Measurements from ENCODE around the gene RPS6KA4.

Gene RPS6KA4

DNA sequence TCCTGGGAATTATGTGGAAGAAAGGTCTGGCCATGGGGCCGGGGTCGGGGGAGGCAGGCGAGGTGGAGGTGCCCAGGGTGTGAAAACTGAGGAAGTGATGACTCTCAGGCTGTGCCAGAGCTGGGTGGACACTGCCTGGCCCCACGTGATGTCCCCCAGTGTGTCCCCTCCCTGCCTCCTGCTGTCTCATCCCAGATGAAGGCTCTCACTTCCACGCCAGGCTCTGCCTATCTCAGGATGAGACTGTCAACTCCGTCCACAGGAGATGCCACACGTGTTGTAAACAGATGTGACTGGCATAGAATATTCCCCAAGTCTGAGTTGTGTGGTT lies 51.4 kb downstream of the RPS6KA4 start:
- Histone ChIP-seq H3K27ac (ENCODE audit: low read length) (no peak overlapping the region), H3K9ac (ENCODE audit: low read depth, low read length) (no peak overlapping the region), H3K4me1 (ENCODE audit: insufficient read depth, low read length) (no peaks in the 10 kb centered on the region), H3K9me3 (ENCODE audit: insufficient read depth, low read length, severe bottlenecking) (peaks cover 2% of the 10 kb centered on the region), H3K4me2 (ENCODE audit: insufficient read depth, low read length) (no peak overlapping the region), H3K36me3 (ENCODE audit: insufficient read depth, low read length) (no peaks in the 10 kb centered on the region), H3K79me2 (ENCODE audit: insufficient read depth, low read length) (no peaks in the 10 kb centered on the region), H3K4me3 (ENCODE audit: low read depth in 1 of 2, low read length in 2 of 2) (no peak overlapping the region), H2AFZ (ENCODE audit: low read depth, low read length) (no peak overlapping the region), H4K20me1 (ENCODE audit: insufficient read depth, low read length) (no peaks in the 10 kb centered on the region), H3K27me3 (ENCODE audit: insufficient read depth, low read length, poor library complexity) (no peaks in the 10 kb centered on the region)
- ATAC-seq (ENCODE audit: insufficient read depth, low read depth) (no peak), DNase-seq (no peak)
- no peak for TF ChIP-seq EZH2 (IDR thresholded peaks at IDR 0.05; ENCODE audit: borderline replicate concordance, low read depth, low read length, severe bottlenecking)
- TF ChIP-seq, protein P1, sequence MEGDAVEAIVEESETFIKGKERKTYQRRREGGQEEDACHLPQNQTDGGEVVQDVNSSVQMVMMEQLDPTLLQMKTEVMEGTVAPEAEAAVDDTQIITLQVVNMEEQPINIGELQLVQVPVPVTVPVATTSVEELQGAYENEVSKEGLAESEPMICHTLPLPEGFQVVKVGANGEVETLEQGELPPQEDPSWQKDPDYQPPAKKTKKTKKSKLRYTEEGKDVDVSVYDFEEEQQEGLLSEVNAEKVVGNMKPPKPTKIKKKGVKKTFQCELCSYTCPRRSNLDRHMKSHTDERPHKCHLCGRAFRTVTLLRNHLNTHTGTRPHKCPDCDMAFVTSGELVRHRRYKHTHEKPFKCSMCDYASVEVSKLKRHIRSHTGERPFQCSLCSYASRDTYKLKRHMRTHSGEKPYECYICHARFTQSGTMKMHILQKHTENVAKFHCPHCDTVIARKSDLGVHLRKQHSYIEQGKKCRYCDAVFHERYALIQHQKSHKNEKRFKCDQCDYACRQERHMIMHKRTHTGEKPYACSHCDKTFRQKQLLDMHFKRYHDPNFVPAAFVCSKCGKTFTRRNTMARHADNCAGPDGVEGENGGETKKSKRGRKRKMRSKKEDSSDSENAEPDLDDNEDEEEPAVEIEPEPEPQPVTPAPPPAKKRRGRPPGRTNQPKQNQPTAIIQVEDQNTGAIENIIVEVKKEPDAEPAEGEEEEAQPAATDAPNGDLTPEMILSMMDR (IDR thresholded peaks at IDR 0.05; ENCODE audit: borderline replicate concordance, extremely low read depth, low read length, poor library complexity, severe bottlenecking), result no peak

DNA sequence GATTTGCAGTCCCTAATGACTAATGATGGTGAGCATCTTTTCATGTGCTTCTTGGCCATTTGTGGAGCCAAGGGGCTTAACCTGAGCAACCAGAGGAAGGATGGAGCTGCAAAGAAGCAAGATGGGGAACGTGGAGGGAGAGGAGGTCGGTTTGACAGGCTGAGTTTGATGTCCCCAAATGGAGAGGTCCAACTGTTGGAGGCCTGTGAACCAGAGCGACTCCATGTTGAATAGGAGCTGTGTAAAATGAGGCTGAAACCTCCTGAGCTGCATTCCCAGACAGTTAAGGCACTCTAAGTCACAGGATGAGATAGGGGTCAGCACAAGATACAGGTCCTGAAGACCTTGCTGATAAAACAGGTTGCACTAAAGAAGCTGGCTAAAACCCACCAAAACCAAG lies 54.5 kb downstream of the RPS6KA4 start:
- Histone ChIP-seq H3K4me3 (ENCODE audit: low read depth in 1 of 2, low read length in 2 of 2) (no peak overlapping the region), H3K4me1 (ENCODE audit: insufficient read depth, low read length) (no peaks in the 10 kb centered on the region), H3K4me2 (ENCODE audit: insufficient read depth, low read length) (no peak overlapping the region), H2AFZ (ENCODE audit: low read depth, low read length) (no peak overlapping the region), H3K27me3 (ENCODE audit: insufficient read depth, low read length, poor library complexity) (no peaks in the 10 kb centered on the region), H3K27ac (ENCODE audit: low read length) (no peak overlapping the region), H3K9ac (ENCODE audit: low read depth, low read length) (no peak overlapping the region), H3K9me3 (ENCODE audit: insufficient read depth, low read length, severe bottlenecking) (peaks cover 11% of the 10 kb centered on the region), H4K20me1 (ENCODE audit: insufficient read depth, low read length) (no peaks in the 10 kb centered on the region), H3K36me3 (ENCODE audit: insufficient read depth, low read length) (no peaks in the 10 kb centered on the region), H3K79me2 (ENCODE audit: insufficient read depth, low read length) (no peaks in the 10 kb centered on the region)
- DNase-seq (no peak), ATAC-seq (ENCODE audit: insufficient read depth, low read depth) (no peak)
- no peak for TF ChIP-seq EZH2 (IDR thresholded peaks at IDR 0.05; ENCODE audit: borderline replicate concordance, low read depth, low read length, severe bottlenecking)
- TF ChIP-seq, protein P1 (IDR thresholded peaks at IDR 0.05; ENCODE audit: borderline replicate concordance, extremely low read depth, low read length, poor library complexity, severe bottlenecking), result no peak

DNA sequence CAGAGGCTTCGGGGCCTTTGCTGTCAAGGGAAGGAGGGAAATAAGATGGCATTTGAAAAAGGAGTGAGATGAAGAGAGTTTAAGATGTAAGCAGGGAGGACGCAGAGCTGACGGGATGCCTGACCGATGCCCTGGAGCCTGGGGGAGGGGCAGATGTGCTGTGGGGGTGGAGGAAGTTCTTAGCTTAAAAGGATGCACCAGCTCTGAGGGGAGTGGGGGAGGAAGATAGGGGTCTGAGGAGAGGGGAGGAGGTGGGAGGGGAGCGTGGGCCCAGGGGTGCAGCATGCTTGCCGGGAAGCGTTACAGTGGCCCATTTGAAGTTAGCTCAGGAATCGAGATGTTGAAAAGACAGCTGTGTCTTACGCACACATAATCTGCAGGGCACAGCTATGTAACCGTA lies 56.3 kb downstream of the RPS6KA4 start:
- TF ChIP-seq EZH2 (IDR thresholded peaks at IDR 0.05; ENCODE audit: borderline replicate concordance, low read depth, low read length, severe bottlenecking), result no peak
- TF ChIP-seq, protein P1 (IDR thresholded peaks at IDR 0.05; ENCODE audit: borderline replicate concordance, extremely low read depth, low read length, poor library complexity, severe bottlenecking), result no peak
- H3K9ac ChIP-seq (ENCODE audit: low read depth, low read length), result no peak overlapping the region
- H3K27me3 ChIP-seq (ENCODE audit: insufficient read depth, low read length, poor library complexity), result no peaks in the 10 kb centered on the region
- no peak for DNase-seq
- no peaks in the 10 kb centered on the region for H3K36me3 ChIP-seq (ENCODE audit: insufficient read depth, low read length)
- peaks cover 11% of the 10 kb centered on the region for H3K9me3 ChIP-seq (ENCODE audit: insufficient read depth, low read length, severe bottlenecking)
- H2AFZ ChIP-seq (ENCODE audit: low read depth, low read length), result no peak overlapping the region
- no peak overlapping the region for H3K27ac ChIP-seq (ENCODE audit: low read length)
- ATAC-seq (ENCODE audit: insufficient read depth, low read depth), result no peak
- H3K79me2 ChIP-seq (ENCODE audit: insufficient read depth, low read length), result no peaks in the 10 kb centered on the region
- H3K4me2 ChIP-seq (ENCODE audit: insufficient read depth, low read length), result no peak overlapping the region
- no peaks in the 10 kb centered on the region for H3K4me1 ChIP-seq (ENCODE audit: insufficient read depth, low read length)
- no peaks in the 10 kb centered on the region for H4K20me1 ChIP-seq (ENCODE audit: insufficient read depth, low read length)
- H3K4me3 ChIP-seq (ENCODE audit: low read depth in 1 of 2, low read length in 2 of 2), result no peak overlapping the region
